Measurements from ENCODE around the gene ARHGEF25. TPM values are rescaled to one million over a fixed set of nuclear protein-coding genes. Genes with fewer than 3 reads are reported as not detected.

ARHGEF25 gene
- total and polyA plus RNA-seq, 12 donors = 5.0 to 49.2 (median 9.0) TPM

- no peaks in the 10 kb centered on the region for H3K4me1 ChIP-seq
- ATAC-seq (no peak), DNase-seq (no peak)
- H3K4me3 ChIP-seq = no peak overlapping the region
- H3K36me3 ChIP-seq = no peaks in the 10 kb centered on the region
- H3K27me3 ChIP-seq = peaks cover 0 to 11% (median 0%) of the 10 kb centered on the region in 7 donors
- no peak overlapping the region for H3K27ac ChIP-seq
- intact Hi-C loops (cut with DNase I) = no loop called here
- WGBS, 2 donors = 87 to 88% methylated on average over 12 of the region's 12 CpGs
- H3K9me3 ChIP-seq = no peaks in the 10 kb centered on the region
- TF ChIP-seq CTCF (IDR thresholded peaks at IDR 0.05) = no peak
Observed at GRCh38 chr12:57575771-57576612, 35.2 kb upstream of the ARHGEF25 start.

- Histone ChIP-seq H3K4me1 (no peaks in the 10 kb centered on the region), H3K4me3 (no peak overlapping the region), H3K36me3 (no peaks in the 10 kb centered on the region), H3K27me3 (peaks cover 0 to 6% (median 0%) of the 10 kb centered on the region in 7 donors), H3K9me3 (no peaks in the 10 kb centered on the region), H3K27ac (no peak overlapping the region)
- no peak for TF ChIP-seq CTCF (IDR thresholded peaks at IDR 0.05)
- WGBS, 2 donors = 77 to 86% methylated on average over 9 of the region's 9 CpGs
- no peak for DNase-seq
- intact Hi-C loops (cut with DNase I) = no loop called here
- ATAC-seq = no peak
Observed at GRCh38 chr12:57576613-57577160, 34.5 kb upstream of the ARHGEF25 start.

GRCh38 chr12:57577981-57578758, 33.1 kb upstream of the ARHGEF25 start:
- intact Hi-C loops (cut with DNase I) = no loop called here
- no peak for DNase-seq
- Histone ChIP-seq H3K9me3 (no peaks in the 10 kb centered on the region), H3K27me3 (peaks cover 0 to 9% (median 0%) of the 10 kb centered on the region in 7 donors), H3K27ac (no peak overlapping the region), H3K4me1 (no peaks in the 10 kb centered on the region), H3K36me3 (no peaks in the 10 kb centered on the region), H3K4me3 (no peak overlapping the region)
- TF ChIP-seq CTCF (IDR thresholded peaks at IDR 0.05) = no peak
- no peak for ATAC-seq
- 86 to 87% methylated on average over 12 of the region's 12 CpGs for WGBS, 2 donors

- no peak for TF ChIP-seq CTCF (IDR thresholded peaks at IDR 0.05)
- DNase-seq = no peak
- Histone ChIP-seq H3K27ac (no peak overlapping the region), H3K27me3 (peaks cover 0 to 10% (median 0%) of the 10 kb centered on the region in 7 donors), H3K36me3 (no peaks in the 10 kb centered on the region), H3K4me3 (no peak overlapping the region), H3K4me1 (no peaks in the 10 kb centered on the region), H3K9me3 (no peaks in the 10 kb centered on the region)
- ATAC-seq = no peak
- intact Hi-C loops (cut with DNase I) = no loop called here
- WGBS, 2 donors = 78 to 80% methylated on average over 2 of the region's 2 CpGs
Observed at GRCh38 chr12:57579011-57579410, 32.2 kb upstream of the ARHGEF25 start.

All from heart right ventricle (tissue), 16 donors.